Hepatocyte (in vitro differentiated cells): ENCODE measurements around the gene ZNF207.

Experiments
- CTCF ChIP-seq: fragments of 200-600 bp; sonication (generic); IDR thresholded peaks from 2 replicates; pipeline ENCODE4 v1.5.1; 2016; ENCODE audit warnings: antibody characterized with exemption, mild to moderate bottlenecking; ENCODE audit not compliant: poor library complexity
- EZH2phosphoT487 ChIP-seq: fragments of 200-600 bp; sonication (generic); IDR thresholded peaks from one replicate; pipeline ENCODE4 v1.6.1; 2018; ENCODE audit warnings: antibody characterized with exemption, mild to moderate bottlenecking, low read depth, moderate library complexity; ENCODE audit not compliant: unreplicated experiment, severe bottlenecking

GRCh38 chr17:32361270-32361669 lies 11.3 kb downstream of the ZNF207 start:
- no peak for TF ChIP-seq EZH2phosphoT487
- TF ChIP-seq CTCF: no peak
